Mucosa of descending colon (tissue), 3 donors: ENCODE results near the gene MTHFD1L. TPM values are rescaled to one million over a fixed set of nuclear protein-coding genes. Genes with fewer than 3 reads are reported as not detected.

Experiments used
- ATAC-seq: fragments of 200-7000 bp; cut with Tn5 transposase; one replicate; pipeline ENCODE4 v1.9.1; 2020; ENCODE audit warnings: mild to moderate bottlenecking, moderate library complexity
- DNase-seq, 3 donors: peaks; one replicate each; pipeline ENCODE4 v3.0.0-alpha.2; 2020
- H3K36me3 ChIP-seq: fragments of 200-600 bp; one replicate; pipeline ENCODE4 v1.8.0; 2021; ENCODE audit warnings: low read depth, mild to moderate bottlenecking
- H3K4me1 ChIP-seq: fragments of 200-600 bp; one replicate; pipeline ENCODE4 v1.8.0; 2021; ENCODE audit warnings: low read depth, mild to moderate bottlenecking
- H3K4me3 ChIP-seq: fragments of 200-600 bp; one replicate; pipeline ENCODE4 v1.8.0; 2021; ENCODE audit warnings: mild to moderate bottlenecking
- H3K9me3 ChIP-seq: fragments of 200-600 bp; one replicate; pipeline ENCODE4 v1.8.0; 2021; ENCODE audit warnings: mild to moderate bottlenecking
- intact Hi-C, 2 donors: fragments of 100-400 bp; cut with DNase I in 1 of 2; cut with micrococcal nuclease in 1 of 2; formaldehyde crosslinking; loops; one replicate each; pipeline versions ENCODE4 v1.11.0 to v1.11.1; 2022; cut with DNase I, micrococcal nuclease
- total RNA-seq, 3 donors: library from RNA; stranded (reverse); fragmentation: NEBNext Ultra II Directional in 2 of 3; extraction: Animal tissue kit (Norgen Biotek cat#: 25700) in 2 of 3; gene quantifications; one replicate each; pipeline versions ENCODE4 v1.2.1 to v1.2.4, GENCODE V29; 2021 to 2023
- TF ChIP-seq, protein P1 (sequence below): fragments of 200-600 bp; IDR thresholded peaks from one replicate; pipeline ENCODE4 v1.8.0; 2022; ENCODE audit warnings: antibody characterized with exemption, mild to moderate bottlenecking
- donor health status: DM: no; HTN: no; CAD: no; lungs with moderate emphysema.
- donor health status: DM: no; HTN: no; CAD: no.
- donor health status: DM: no; HTN: yes; CAD: no.

MTHFD1L gene
- total RNA-seq, 3 donors from 2014 or later = 7.1 to 11.1 (median 8.9) TPM

DNA sequence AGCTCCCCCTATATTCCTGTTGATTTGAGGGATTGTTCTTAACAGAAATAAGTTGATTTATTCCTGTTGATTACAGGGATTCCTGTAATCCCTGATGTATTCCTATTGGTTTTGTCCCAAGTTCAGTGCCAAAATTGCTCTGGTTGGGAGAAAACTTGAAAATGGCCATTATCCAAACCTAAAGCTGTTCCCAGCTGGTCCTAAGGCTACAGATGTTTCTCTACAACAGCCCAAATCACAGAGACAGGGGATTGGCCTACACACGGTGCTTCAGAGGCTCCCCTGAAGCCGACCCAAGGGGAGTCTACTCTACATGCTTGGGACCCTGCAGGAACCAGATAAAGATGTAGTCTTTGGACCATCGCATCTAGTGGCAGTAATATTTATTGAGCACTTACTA is 275.3 kb downstream of the MTHFD1L start:
- H3K9me3 ChIP-seq = no peaks in the 10 kb centered on the region
- TF ChIP-seq, protein P1, sequence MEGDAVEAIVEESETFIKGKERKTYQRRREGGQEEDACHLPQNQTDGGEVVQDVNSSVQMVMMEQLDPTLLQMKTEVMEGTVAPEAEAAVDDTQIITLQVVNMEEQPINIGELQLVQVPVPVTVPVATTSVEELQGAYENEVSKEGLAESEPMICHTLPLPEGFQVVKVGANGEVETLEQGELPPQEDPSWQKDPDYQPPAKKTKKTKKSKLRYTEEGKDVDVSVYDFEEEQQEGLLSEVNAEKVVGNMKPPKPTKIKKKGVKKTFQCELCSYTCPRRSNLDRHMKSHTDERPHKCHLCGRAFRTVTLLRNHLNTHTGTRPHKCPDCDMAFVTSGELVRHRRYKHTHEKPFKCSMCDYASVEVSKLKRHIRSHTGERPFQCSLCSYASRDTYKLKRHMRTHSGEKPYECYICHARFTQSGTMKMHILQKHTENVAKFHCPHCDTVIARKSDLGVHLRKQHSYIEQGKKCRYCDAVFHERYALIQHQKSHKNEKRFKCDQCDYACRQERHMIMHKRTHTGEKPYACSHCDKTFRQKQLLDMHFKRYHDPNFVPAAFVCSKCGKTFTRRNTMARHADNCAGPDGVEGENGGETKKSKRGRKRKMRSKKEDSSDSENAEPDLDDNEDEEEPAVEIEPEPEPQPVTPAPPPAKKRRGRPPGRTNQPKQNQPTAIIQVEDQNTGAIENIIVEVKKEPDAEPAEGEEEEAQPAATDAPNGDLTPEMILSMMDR = no peak
- intact Hi-C loops = no loop called here
- no peak overlapping the region for H3K4me3 ChIP-seq
- peak in 1 of 3 donors; percentile 25 for DNase-seq
- no peak for ATAC-seq
- H3K36me3 ChIP-seq = no peaks in the 10 kb centered on the region
- no peaks in the 10 kb centered on the region for H3K4me1 ChIP-seq

DNA sequence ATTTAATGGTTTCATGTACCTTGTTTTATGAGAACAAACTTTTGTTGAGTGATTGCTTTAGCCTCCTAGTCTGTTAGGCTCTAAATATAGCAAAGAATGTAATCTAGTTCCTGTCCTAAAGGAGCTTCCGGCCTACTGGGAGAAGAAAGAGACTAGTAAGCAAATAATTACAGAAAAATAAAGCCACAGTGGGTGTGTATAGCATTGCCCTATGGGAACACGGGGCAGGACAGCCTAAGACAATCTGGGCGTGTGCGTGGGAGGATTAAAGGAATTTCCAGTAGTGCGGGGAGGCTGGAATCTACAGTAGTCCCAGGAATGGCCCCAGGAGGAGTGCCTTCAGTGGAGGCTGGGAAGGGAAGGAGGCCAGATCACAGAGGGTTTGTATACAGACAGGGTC is 276.2 kb downstream of the MTHFD1L start:
- intact Hi-C loops = no loop called here
- DNase-seq = no peak
- Histone ChIP-seq H3K4me1 (no peaks in the 10 kb centered on the region), H3K36me3 (no peaks in the 10 kb centered on the region), H3K9me3 (no peaks in the 10 kb centered on the region), H3K4me3 (no peak overlapping the region)
- peak; percentile 77 for ATAC-seq
- TF ChIP-seq, protein P1 = no peak

DNA sequence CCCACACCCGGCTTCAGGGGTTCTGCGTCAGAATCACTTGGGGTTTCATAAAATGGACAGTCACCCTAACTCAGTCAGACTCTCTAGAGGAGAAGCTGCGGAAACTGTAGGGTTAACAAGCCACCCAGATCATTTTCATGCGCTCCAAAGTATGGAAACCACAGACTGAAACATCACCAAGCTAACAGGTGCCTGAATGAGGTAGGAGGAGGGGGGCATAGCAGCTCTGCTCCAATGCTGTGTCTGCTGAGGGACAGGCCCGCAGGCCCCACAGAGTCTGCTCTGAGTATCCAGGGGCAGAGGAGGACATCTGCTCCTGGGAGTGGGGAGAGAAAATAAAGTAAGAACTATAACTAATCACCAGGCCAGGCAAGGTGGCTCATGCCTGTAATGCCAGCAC is 277.2 kb downstream of the MTHFD1L start:
- Histone ChIP-seq H3K4me3 (no peak overlapping the region), H3K4me1 (no peaks in the 10 kb centered on the region), H3K36me3 (no peaks in the 10 kb centered on the region), H3K9me3 (no peaks in the 10 kb centered on the region)
- DNase-seq = no peak
- TF ChIP-seq, protein P1 = no peak
- intact Hi-C loops = no loop called here
- no peak for ATAC-seq

DNA sequence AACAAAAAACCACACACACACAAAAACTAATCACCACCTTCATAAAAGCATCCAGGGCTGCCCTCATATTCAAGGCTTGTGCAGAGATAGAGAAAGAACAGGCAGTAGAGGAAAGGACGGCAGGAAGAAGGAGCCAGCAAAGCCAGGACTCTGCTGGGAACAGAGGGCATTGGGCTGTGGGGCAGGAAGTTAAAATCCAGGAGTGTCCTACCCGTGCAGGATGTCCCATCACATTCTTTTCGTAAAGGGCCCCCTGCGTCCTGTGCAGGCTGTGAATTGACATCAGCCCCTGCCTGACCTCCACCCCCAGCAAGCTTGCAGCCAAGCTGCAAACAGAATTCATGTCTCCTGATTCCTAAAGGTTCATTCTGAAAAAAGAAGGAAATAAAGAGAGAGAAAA is 277.8 kb downstream of the MTHFD1L start:
- TF ChIP-seq, protein P1 = no peak
- Histone ChIP-seq H3K4me3 (no peak overlapping the region), H3K9me3 (no peaks in the 10 kb centered on the region), H3K4me1 (no peaks in the 10 kb centered on the region), H3K36me3 (no peaks in the 10 kb centered on the region)
- DNase-seq = no peak
- ATAC-seq = no peak
- intact Hi-C loops = no loop called here

DNA sequence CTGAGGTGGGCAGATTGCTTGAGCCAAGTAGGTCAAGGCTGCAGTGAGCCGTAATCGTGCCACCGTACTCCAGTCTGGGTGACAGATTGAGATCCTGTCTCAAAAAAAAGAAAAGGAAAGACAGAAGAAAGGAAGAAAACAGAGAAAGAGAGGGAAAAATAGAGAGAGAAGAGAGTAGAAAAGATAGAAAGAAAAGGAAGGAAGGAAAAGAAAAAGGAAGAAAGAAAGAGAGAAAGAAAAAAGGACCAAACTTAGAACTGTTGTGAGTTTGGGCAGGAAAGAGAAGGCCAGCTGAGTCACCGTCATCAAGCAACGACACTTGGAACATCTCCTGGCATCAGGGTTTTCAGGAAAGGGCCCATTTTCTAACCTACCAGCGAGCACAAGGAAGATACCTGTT is 278.3 kb downstream of the MTHFD1L start:
- TF ChIP-seq, protein P1 = no peak
- ATAC-seq = no peak

More for the DNA sequence above, 278.3 kb downstream of the MTHFD1L start:
- no peaks in the 10 kb centered on the region for H3K4me1 ChIP-seq
- DNase-seq = no peak
- H3K9me3 ChIP-seq = no peaks in the 10 kb centered on the region
- no peaks in the 10 kb centered on the region for H3K36me3 ChIP-seq
- intact Hi-C loops = no loop called here
- no peak overlapping the region for H3K4me3 ChIP-seq
